ENCODE data around the gene EPN3.

EPN3 gene

GRCh38 chr17:50576864-50577263 is 44.3 kb downstream of the EPN3 start:
- H3K4me3 ChIP-seq (ENCODE audit: insufficient read depth, low read depth, low read length), result no peak overlapping the region
- no peaks in the 10 kb centered on the region for H3K27me3 ChIP-seq (ENCODE audit: control insufficient read depth, insufficient read depth, low read length, poor library complexity, severe bottlenecking)
- H3K9me3 ChIP-seq (ENCODE audit: control insufficient read depth, low read length), result no peaks in the 10 kb centered on the region
- peaks cover 12% of the 10 kb centered on the region for H3K4me1 ChIP-seq (ENCODE audit: control insufficient read depth, insufficient read depth, low read length)
- peaks cover 9% of the 10 kb centered on the region for H3K36me3 ChIP-seq (ENCODE audit: control insufficient read depth, insufficient read depth, low read length)
- 93% methylated on average over 13 of the region's 13 CpGs for WGBS, 2 experiments
- no peak overlapping the region for H3K27ac ChIP-seq (ENCODE audit: insufficient read depth, low read depth, low read length, poor library complexity, severe bottlenecking)

GRCh38 chr17:50577451-50577954 is 45.0 kb downstream of the EPN3 start:
- no peak overlapping the region for H3K27ac ChIP-seq (ENCODE audit: insufficient read depth, low read depth, low read length, poor library complexity, severe bottlenecking)
- peaks cover 12% of the 10 kb centered on the region for H3K4me1 ChIP-seq (ENCODE audit: control insufficient read depth, insufficient read depth, low read length)
- H3K4me3 ChIP-seq (ENCODE audit: insufficient read depth, low read depth, low read length), result no peak overlapping the region
- no peaks in the 10 kb centered on the region for H3K9me3 ChIP-seq (ENCODE audit: control insufficient read depth, low read length)
- peaks cover 8% of the 10 kb centered on the region for H3K36me3 ChIP-seq (ENCODE audit: control insufficient read depth, insufficient read depth, low read length)
- no peaks in the 10 kb centered on the region for H3K27me3 ChIP-seq (ENCODE audit: control insufficient read depth, insufficient read depth, low read length, poor library complexity, severe bottlenecking)
- 93 to 95% methylated on average over 13 of the region's 13 CpGs for WGBS, 2 experiments

GRCh38 chr17:50578173-50578572 is 45.6 kb downstream of the EPN3 start:
- WGBS, 2 experiments, result 94 to 95% methylated on average over 16 of the region's 16 CpGs
- Histone ChIP-seq H3K9me3 (ENCODE audit: control insufficient read depth, low read length) (no peaks in the 10 kb centered on the region), H3K27ac (ENCODE audit: insufficient read depth, low read depth, low read length, poor library complexity, severe bottlenecking) (no peak overlapping the region), H3K27me3 (ENCODE audit: control insufficient read depth, insufficient read depth, low read length, poor library complexity, severe bottlenecking) (no peaks in the 10 kb centered on the region), H3K4me1 (ENCODE audit: control insufficient read depth, insufficient read depth, low read length) (peaks cover 18% of the 10 kb centered on the region), H3K36me3 (ENCODE audit: control insufficient read depth, insufficient read depth, low read length) (peaks cover 1% of the 10 kb centered on the region), H3K4me3 (ENCODE audit: insufficient read depth, low read depth, low read length) (no peak overlapping the region)

GRCh38 chr17:50579399-50579798 is 46.9 kb downstream of the EPN3 start:
- H3K4me3 ChIP-seq (ENCODE audit: insufficient read depth, low read depth, low read length), result no peak overlapping the region
- H3K27ac ChIP-seq (ENCODE audit: insufficient read depth, low read depth, low read length, poor library complexity, severe bottlenecking), result no peak overlapping the region
- H3K27me3 ChIP-seq (ENCODE audit: control insufficient read depth, insufficient read depth, low read length, poor library complexity, severe bottlenecking), result no peaks in the 10 kb centered on the region
- no peaks in the 10 kb centered on the region for H3K36me3 ChIP-seq (ENCODE audit: control insufficient read depth, insufficient read depth, low read length)
- WGBS, 2 experiments, result 85 to 90% methylated on average over 7 of the region's 7 CpGs
- no peaks in the 10 kb centered on the region for H3K9me3 ChIP-seq (ENCODE audit: control insufficient read depth, low read length)
- H3K4me1 ChIP-seq (ENCODE audit: control insufficient read depth, insufficient read depth, low read length), result peaks cover 26% of the 10 kb centered on the region

- Histone ChIP-seq H3K9me3 (ENCODE audit: control insufficient read depth, low read length) (no peaks in the 10 kb centered on the region), H3K27ac (ENCODE audit: insufficient read depth, low read depth, low read length, poor library complexity, severe bottlenecking) (no peak overlapping the region), H3K4me3 (ENCODE audit: insufficient read depth, low read depth, low read length) (no peak overlapping the region), H3K4me1 (ENCODE audit: control insufficient read depth, insufficient read depth, low read length) (peaks cover 26% of the 10 kb centered on the region), H3K27me3 (ENCODE audit: control insufficient read depth, insufficient read depth, low read length, poor library complexity, severe bottlenecking) (no peaks in the 10 kb centered on the region), H3K36me3 (ENCODE audit: control insufficient read depth, insufficient read depth, low read length) (no peaks in the 10 kb centered on the region)
- WGBS, 2 experiments, result 87% methylated on average over 9 of the region's 9 CpGs
These were observed 48.1 kb downstream of the EPN3 start for GRCh38 chr17:50580646-50581045.

- Histone ChIP-seq H3K36me3 (ENCODE audit: control insufficient read depth, insufficient read depth, low read length) (no peaks in the 10 kb centered on the region), H3K4me3 (ENCODE audit: insufficient read depth, low read depth, low read length) (no peak overlapping the region), H3K9me3 (ENCODE audit: control insufficient read depth, low read length) (no peaks in the 10 kb centered on the region), H3K27ac (ENCODE audit: insufficient read depth, low read depth, low read length, poor library complexity, severe bottlenecking) (no peak overlapping the region), H3K4me1 (ENCODE audit: control insufficient read depth, insufficient read depth, low read length) (peaks cover 29% of the 10 kb centered on the region), H3K27me3 (ENCODE audit: control insufficient read depth, insufficient read depth, low read length, poor library complexity, severe bottlenecking) (no peaks in the 10 kb centered on the region)
- 91 to 92% methylated on average over 11 to 12 of the region's 12 CpGs for WGBS, 2 experiments
These were observed 48.8 kb downstream of the EPN3 start for GRCh38 chr17:50581316-50581715.

- no peaks in the 10 kb centered on the region for H3K27me3 ChIP-seq (ENCODE audit: control insufficient read depth, insufficient read depth, low read length, poor library complexity, severe bottlenecking)
- H3K4me3 ChIP-seq (ENCODE audit: insufficient read depth, low read depth, low read length), result no peak overlapping the region
- no peak overlapping the region for H3K27ac ChIP-seq (ENCODE audit: insufficient read depth, low read depth, low read length, poor library complexity, severe bottlenecking)
- no peaks in the 10 kb centered on the region for H3K36me3 ChIP-seq (ENCODE audit: control insufficient read depth, insufficient read depth, low read length)
- WGBS, 2 experiments, result 95 to 97% methylated on average over 2 of the region's 2 CpGs
- no peaks in the 10 kb centered on the region for H3K9me3 ChIP-seq (ENCODE audit: control insufficient read depth, low read length)
- peaks cover 34% of the 10 kb centered on the region for H3K4me1 ChIP-seq (ENCODE audit: control insufficient read depth, insufficient read depth, low read length)
These were observed 50.2 kb downstream of the EPN3 start for GRCh38 chr17:50582741-50583140.

- H3K9me3 ChIP-seq (ENCODE audit: control insufficient read depth, low read length), result no peaks in the 10 kb centered on the region
- no peak overlapping the region for H3K4me3 ChIP-seq (ENCODE audit: insufficient read depth, low read depth, low read length)
- H3K36me3 ChIP-seq (ENCODE audit: control insufficient read depth, insufficient read depth, low read length), result no peaks in the 10 kb centered on the region
- H3K27me3 ChIP-seq (ENCODE audit: control insufficient read depth, insufficient read depth, low read length, poor library complexity, severe bottlenecking), result no peaks in the 10 kb centered on the region
- no peak overlapping the region for H3K27ac ChIP-seq (ENCODE audit: insufficient read depth, low read depth, low read length, poor library complexity, severe bottlenecking)
- WGBS, 2 experiments, result 73 to 77% methylated on average over 7 of the region's 7 CpGs
- peaks cover 34% of the 10 kb centered on the region for H3K4me1 ChIP-seq (ENCODE audit: control insufficient read depth, insufficient read depth, low read length)
These were observed 51.1 kb downstream of the EPN3 start for GRCh38 chr17:50583641-50584040.

GRCh38 chr17:50584116-50584515 is 51.6 kb downstream of the EPN3 start:
- H3K4me3 ChIP-seq (ENCODE audit: insufficient read depth, low read depth, low read length), result no peak overlapping the region
- no peaks in the 10 kb centered on the region for H3K9me3 ChIP-seq (ENCODE audit: control insufficient read depth, low read length)
- no peaks in the 10 kb centered on the region for H3K36me3 ChIP-seq (ENCODE audit: control insufficient read depth, insufficient read depth, low read length)
- no peak overlapping the region for H3K27ac ChIP-seq (ENCODE audit: insufficient read depth, low read depth, low read length, poor library complexity, severe bottlenecking)
- 79 to 80% methylated on average over 4 of the region's 4 CpGs for WGBS, 2 experiments
- H3K27me3 ChIP-seq (ENCODE audit: control insufficient read depth, insufficient read depth, low read length, poor library complexity, severe bottlenecking), result no peaks in the 10 kb centered on the region
- H3K4me1 ChIP-seq (ENCODE audit: control insufficient read depth, insufficient read depth, low read length), result peaks cover 34% of the 10 kb centered on the region

- Histone ChIP-seq H3K4me1 (ENCODE audit: control insufficient read depth, insufficient read depth, low read length) (peaks cover 29% of the 10 kb centered on the region), H3K4me3 (ENCODE audit: insufficient read depth, low read depth, low read length) (no peak overlapping the region), H3K27me3 (ENCODE audit: control insufficient read depth, insufficient read depth, low read length, poor library complexity, severe bottlenecking) (no peaks in the 10 kb centered on the region), H3K9me3 (ENCODE audit: control insufficient read depth, low read length) (no peaks in the 10 kb centered on the region), H3K36me3 (ENCODE audit: control insufficient read depth, insufficient read depth, low read length) (no peaks in the 10 kb centered on the region), H3K27ac (ENCODE audit: insufficient read depth, low read depth, low read length, poor library complexity, severe bottlenecking) (no peak overlapping the region)
- 68 to 70% methylated on average over 6 of the region's 6 CpGs for WGBS, 2 experiments
These were observed 52.2 kb downstream of the EPN3 start for GRCh38 chr17:50584749-50585148.

- H3K27ac ChIP-seq (ENCODE audit: insufficient read depth, low read depth, low read length, poor library complexity, severe bottlenecking), result no peak overlapping the region
- WGBS, 2 experiments, result 92 to 95% methylated on average over 4 of the region's 4 CpGs
- peaks cover 27% of the 10 kb centered on the region for H3K4me1 ChIP-seq (ENCODE audit: control insufficient read depth, insufficient read depth, low read length)
- no peaks in the 10 kb centered on the region for H3K27me3 ChIP-seq (ENCODE audit: control insufficient read depth, insufficient read depth, low read length, poor library complexity, severe bottlenecking)
- no peak overlapping the region for H3K4me3 ChIP-seq (ENCODE audit: insufficient read depth, low read depth, low read length)
- no peaks in the 10 kb centered on the region for H3K36me3 ChIP-seq (ENCODE audit: control insufficient read depth, insufficient read depth, low read length)
- no peaks in the 10 kb centered on the region for H3K9me3 ChIP-seq (ENCODE audit: control insufficient read depth, low read length)
These were observed 52.8 kb downstream of the EPN3 start for GRCh38 chr17:50585346-50585745.
